Stomach (tissue), 9 donors: Measurements from ENCODE around the gene ATP8B4. TPM values are rescaled to one million over a fixed set of nuclear protein-coding genes. Genes with fewer than 3 reads are reported as not detected.

Experiments used
- DNase-seq, 2 donors: peaks; one replicate each; pipeline versions ENCODE4 v3.0.0 to v3.0.0-alpha.2; 2013 to 2019
- H3K27ac ChIP-seq, 5 donors: fragments of 200-600 bp in 4 of 5; sonication (generic) in 4 of 5; one replicate each; pipeline ENCODE4 v1.5.1; 2013 to 2019; ENCODE audit warnings: mild to moderate bottlenecking in 1 of 5, moderate library complexity in 1 of 5
- H3K27me3 ChIP-seq, 3 donors: fragments of 200-600 bp; sonication (generic); one replicate each; pipeline ENCODE4 v1.5.1; 2017 to 2019; ENCODE audit warnings: mixed run types in 1 of 3
- H3K36me3 ChIP-seq, 4 donors: fragments of 200-600 bp; sonication (generic); 1 replicate in 3 of 4; 2 replicates in 1 of 4; pipeline ENCODE4 v1.5.1; 2016 to 2019
- H3K4me1 ChIP-seq, 4 donors: fragments of 200-600 bp; sonication (generic); one replicate each; pipeline ENCODE4 v1.5.1; 2016 to 2019
- H3K4me3 ChIP-seq, 4 donors: fragments of 200-600 bp; sonication (generic) in 3 of 4; one replicate each; pipeline ENCODE4 v1.5.1; 2016 to 2019; ENCODE audit warnings: mild to moderate bottlenecking in 1 of 4
- H3K9me3 ChIP-seq, 4 donors: fragments of 200-600 bp; sonication (generic); one replicate each; pipeline ENCODE4 v1.5.1; 2016 to 2019
- CTCF ChIP-seq, 7 experiments: fragments of 450-650 bp in 4 of 7; fragments of 200-600 bp in 3 of 7; sonication (generic) in 3 of 7; IDR thresholded peaks; one replicate each; pipeline ENCODE4 v1.5.1; 2016 to 2019; ENCODE audit warnings: antibody characterized with exemption in 7 of 7, control low read depth in 2 of 7, mild to moderate bottlenecking in 1 of 7
- EP300 ChIP-seq: sonication (generic); formaldehyde crosslinking; IDR thresholded peaks from one replicate; pipeline ENCODE4 v1.6.1; 2017; ENCODE audit warnings: antibody characterized with exemption
- POLR2A ChIP-seq, 4 donors: fragments of 450-650 bp; IDR thresholded peaks; one replicate each; pipeline ENCODE4 v1.6.1; 2016; ENCODE audit warnings: antibody characterized with exemption in 4 of 4, control low read depth in 2 of 4, mild to moderate bottlenecking in 1 of 4, moderate library complexity in 1 of 4
- POLR2AphosphoS5 ChIP-seq, 3 donors: sonication (generic); formaldehyde crosslinking; IDR thresholded peaks; one replicate each; pipeline ENCODE4 v1.6.1; 2016; ENCODE audit warnings: antibody characterized with exemption in 3 of 3
- WGBS, 5 donors: extraction: QIAGEN DNeasy Blood & Tissue Kit in 3 of 5; methylation state at CpG; one replicate each; pipeline versions ENCODE4 v1.1.5 to v1.1.7; 2013 to 2018; 5-methylcytosine and 5-hydroxymethylcytosine counted together
- intact Hi-C: fragments of 100-400 bp; cut with DNase I; formaldehyde crosslinking; loops from one replicate; pipeline ENCODE4 v1.15.1; 2023; ENCODE audit warnings: low total_unique reads
- polyA plus RNA-seq, 3 donors: library from polyadenylated mRNA; stranded (reverse); fragments of 200-250 nt; gene quantifications; one replicate each; pipeline ENCODE4 v1.2.3, GENCODE V29; 2013
- total RNA-seq, 5 donors: library from RNA; depleted of rRNA; stranded (reverse); fragments of >200 nt; gene quantifications; one replicate each; pipeline versions ENCODE4 v1.1.0 to v1.2.3, GENCODE V29; 2014 to 2016
- donor health status: healthy with polysubstance abuse.
- donor health status: Bipolar disorder and iron deficiency.
- donor health status: healthy.

ATP8B4 gene
- total and polyA plus RNA-seq, 8 donors, result under 0.01 to 14.3 (median 1.6) TPM

- Histone ChIP-seq H3K9me3 (no peaks in the 10 kb centered on the region), H3K36me3 (no peaks in the 10 kb centered on the region), H3K27ac (peak overlapping the region in 1 of 5 donors; percentile 54), H3K27me3 (no peaks in the 10 kb centered on the region), H3K4me1 (peaks cover 0 to 30% (median 16%) of the 10 kb centered on the region in 4 donors), H3K4me3 (no peak overlapping the region)
- intact Hi-C loops, result no loop called here
- 69 to 82% (median 73%) methylated on average over 5 of the region's 5 CpGs for WGBS, 5 donors
- TF ChIP-seq POLR2A (IDR thresholded peaks at IDR 0.05), result no peak
- no peak for DNase-seq
Measured at GRCh38 chr15:50059203-50059772, 59.7 kb downstream of the ATP8B4 start.

- TF ChIP-seq POLR2AphosphoS5 (IDR thresholded peaks at IDR 0.05) (no peak), CTCF (IDR thresholded peaks at IDR 0.05) (no peak), EP300 (no peak), POLR2A (IDR thresholded peaks at IDR 0.05) (no peak)
- intact Hi-C loops, result no loop called here
- Histone ChIP-seq H3K36me3 (no peaks in the 10 kb centered on the region), H3K27me3 (no peaks in the 10 kb centered on the region), H3K27ac (peak overlapping the region in 2 of 5 donors; percentile 30 to 51), H3K9me3 (no peaks in the 10 kb centered on the region), H3K4me3 (no peak overlapping the region), H3K4me1 (peaks cover 0 to 36% (median 18%) of the 10 kb centered on the region in 4 donors)
- DNase-seq, result peak in 1 of 2 donors; percentile 67
- 30 to 38% (median 37%) methylated on average over 5 of the region's 5 CpGs for WGBS, 5 donors
Measured at GRCh38 chr15:50057905-50058639, 61.0 kb downstream of the ATP8B4 start.

GRCh38 chr15:50057196-50057595 is 61.8 kb downstream of the ATP8B4 start:
- Histone ChIP-seq H3K36me3 (no peaks in the 10 kb centered on the region), H3K9me3 (no peaks in the 10 kb centered on the region), H3K4me3 (no peak overlapping the region), H3K4me1 (peaks cover 0 to 42% (median 18%) of the 10 kb centered on the region in 4 donors), H3K27ac (peak overlapping the region in 2 of 5 donors; percentile 30 to 51), H3K27me3 (no peaks in the 10 kb centered on the region)
- 76 to 92% (median 89%) methylated on average over 4 of the region's 4 CpGs for WGBS, 5 donors
- TF ChIP-seq EP300 (no peak), POLR2AphosphoS5 (IDR thresholded peaks at IDR 0.05) (no peak), POLR2A (IDR thresholded peaks at IDR 0.05) (no peak), CTCF (IDR thresholded peaks at IDR 0.05) (no peak)
- intact Hi-C loops, result no loop called here
- no peak for DNase-seq

DNA sequence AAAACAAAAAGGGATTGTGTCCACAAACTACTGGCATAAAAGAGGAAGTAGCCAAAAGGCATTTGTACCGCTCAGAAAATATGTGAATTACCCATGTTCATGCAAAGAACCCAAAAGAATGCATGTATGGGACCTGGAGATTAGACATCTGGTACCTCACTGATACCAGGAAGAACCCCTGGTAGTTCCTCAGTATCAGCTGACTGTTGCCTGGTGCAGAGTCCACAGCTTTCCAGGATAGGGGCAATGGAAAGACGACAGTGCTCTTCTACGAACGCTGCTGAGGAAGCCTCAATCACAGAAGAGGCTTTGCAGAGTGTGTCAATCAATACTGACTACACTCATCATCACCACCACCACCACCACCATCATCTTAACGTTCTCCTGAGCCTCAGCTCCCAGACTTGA is 63.3 kb downstream of the ATP8B4 start:
- H3K9me3 ChIP-seq, result no peaks in the 10 kb centered on the region
- no peaks in the 10 kb centered on the region for H3K36me3 ChIP-seq
- no peak overlapping the region for H3K4me3 ChIP-seq
- 59 to 88% (median 69%) methylated on average over 5 of the region's 5 CpGs for WGBS, 5 donors
- peak overlapping the region in 4 of 5 donors; percentile 59 to 73 (median 66) for H3K27ac ChIP-seq
- peaks cover 0 to 51% (median 22%) of the 10 kb centered on the region in 4 donors for H3K4me1 ChIP-seq
- no peak for DNase-seq
- intact Hi-C loops, result no loop called here
- H3K27me3 ChIP-seq, result no peaks in the 10 kb centered on the region
- TF ChIP-seq POLR2AphosphoS5 (IDR thresholded peaks at IDR 0.05) (no peak), EP300 (no peak)

DNA sequence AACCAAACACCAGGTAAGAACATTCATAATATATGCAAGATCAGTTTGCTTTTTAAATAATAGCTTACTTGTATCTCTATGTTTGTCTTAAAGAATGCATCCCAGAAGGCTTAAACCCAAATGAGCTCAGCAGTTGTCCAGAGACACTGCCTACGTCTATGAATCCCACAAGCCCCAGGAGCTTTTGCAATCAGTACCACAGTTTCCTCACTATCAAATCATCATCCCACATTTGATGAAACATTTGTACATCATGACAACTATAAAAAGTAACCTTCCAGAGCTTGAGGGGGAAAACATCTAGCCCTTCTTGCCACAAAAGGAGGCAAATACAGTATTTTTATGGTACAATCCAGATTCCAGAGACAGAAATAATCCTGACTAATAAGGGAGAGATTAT is 63.7 kb downstream of the ATP8B4 start:
- H3K36me3 ChIP-seq, result no peaks in the 10 kb centered on the region
- no peaks in the 10 kb centered on the region for H3K9me3 ChIP-seq
- H3K4me1 ChIP-seq, result peaks cover 0 to 51% (median 22%) of the 10 kb centered on the region in 4 donors
- H3K27ac ChIP-seq, result peak overlapping the region in 4 of 5 donors; percentile 59 to 73 (median 66)
- no peak overlapping the region for H3K4me3 ChIP-seq
- TF ChIP-seq POLR2AphosphoS5 (IDR thresholded peaks at IDR 0.05) (peak in 1 of 3 donors; percentile 38), CTCF (IDR thresholded peaks at IDR 0.05) (no peak), POLR2A (IDR thresholded peaks at IDR 0.05) (no peak), EP300 (no peak)
- H3K27me3 ChIP-seq, result no peaks in the 10 kb centered on the region
- 27 to 62% (median 47%) methylated on average over 1 of the region's 1 CpG for WGBS, 5 donors
- no peak for DNase-seq
- intact Hi-C loops, result no loop called here
